Liver (tissue), 9 donors: ENCODE data around the gene GINS2. TPM values are rescaled to one million over a fixed set of nuclear protein-coding genes. Genes with fewer than 3 reads are reported as not detected.

ENCODE experiments used
- DNase-seq: peaks from one replicate; pipeline ENCODE4 v3.0.0-alpha.2; 2017; ENCODE audit warnings: low spot score
- H3K27ac ChIP-seq, 2 donors: one replicate each; pipeline ENCODE4 v1.7.0; 2013; ENCODE audit warnings: inconsistent platforms in 2 of 2, low read length in 2 of 2, control low read depth in 1 of 2, low read depth in 1 of 2, mild to moderate bottlenecking in 1 of 2
- H3K27me3 ChIP-seq, 4 donors: one replicate each; pipeline versions ENCODE4 v1.6.1 to v1.7.0; 2013; ENCODE audit warnings: low read length in 3 of 4, inconsistent platforms in 1 of 4, mild to moderate bottlenecking in 1 of 4, moderate library complexity in 1 of 4; ENCODE audit not compliant: control insufficient read depth in 4 of 4, insufficient read depth in 4 of 4
- H3K36me3 ChIP-seq, 4 donors: one replicate each; pipeline versions ENCODE4 v1.6.1 to v1.7.0; 2013; ENCODE audit warnings: low read length in 3 of 4, mild to moderate bottlenecking in 3 of 4, low read depth in 1 of 4, moderate library complexity in 1 of 4; ENCODE audit not compliant: control insufficient read depth in 4 of 4, insufficient read depth in 3 of 4
- H3K4me1 ChIP-seq, 4 donors: one replicate each; pipeline versions ENCODE4 v1.6.1 to v1.7.0; 2013; ENCODE audit warnings: low read length in 3 of 4, mild to moderate bottlenecking in 3 of 4, moderate library complexity in 1 of 4; ENCODE audit not compliant: control insufficient read depth in 4 of 4, insufficient read depth in 4 of 4
- H3K4me3 ChIP-seq, 3 donors: one replicate each; pipeline versions ENCODE4 v1.6.1 to v1.7.0; 2013; ENCODE audit warnings: low read length in 3 of 3, control low read depth in 1 of 3, low read depth in 1 of 3, mild to moderate bottlenecking in 1 of 3
- H3K9ac ChIP-seq, 2 donors: one replicate each; pipeline ENCODE4 v1.7.0; 2013; ENCODE audit warnings: low read length in 2 of 2, mild to moderate bottlenecking in 2 of 2, moderate library complexity in 2 of 2, control low read depth in 1 of 2, low read depth in 1 of 2
- H3K9me3 ChIP-seq, 4 donors: one replicate each; pipeline versions ENCODE4 v1.6.1 to v1.7.0; 2013; ENCODE audit warnings: low read length in 3 of 4; ENCODE audit not compliant: control insufficient read depth in 4 of 4
- ATF3 ChIP-seq: IDR thresholded peaks from 2 replicates; pipeline ENCODE4 v1.6.1; 2016; ENCODE audit warnings: antibody characterized with exemption
- CTCF ChIP-seq: fragments of 150-350 bp; IDR thresholded peaks from 2 replicates; pipeline ENCODE4 v1.5.1; 2017; ENCODE audit warnings: improper control_type of control experiment, low read depth, low read length; ENCODE audit not compliant: missing input control
- EGR1 ChIP-seq, 2 donors: IDR thresholded peaks; 2 replicates each; pipeline ENCODE4 v1.6.1; 2016 to 2018; ENCODE audit warnings: antibody characterized with exemption in 2 of 2, low read depth in 2 of 2
- FOXA1 ChIP-seq: IDR thresholded peaks from 2 replicates; pipeline ENCODE4 v1.6.1; 2016; ENCODE audit warnings: antibody characterized with exemption
- FOXA2 ChIP-seq: IDR thresholded peaks from 2 replicates; pipeline ENCODE4 v1.6.1; 2016; ENCODE audit warnings: antibody characterized with exemption
- GABPA ChIP-seq, 2 donors: IDR thresholded peaks in 1 of 2; conservative IDR thresholded peaks in 1 of 2; 2 replicates each; pipeline ENCODE4 v1.6.1; 2016; ENCODE audit warnings: antibody characterized with exemption in 2 of 2, mild to moderate bottlenecking in 1 of 2, moderate library complexity in 1 of 2
- HNF4A ChIP-seq, 2 donors: conservative IDR thresholded peaks; 2 replicates each; pipeline ENCODE4 v1.6.1; 2016; ENCODE audit warnings: antibody characterized with exemption in 2 of 2, mild to moderate bottlenecking in 2 of 2
- HNF4G ChIP-seq: IDR thresholded peaks from 2 replicates; pipeline ENCODE4 v1.6.1; 2016; ENCODE audit warnings: antibody characterized with exemption
- JUND ChIP-seq, 2 donors: IDR thresholded peaks; 2 replicates each; pipeline ENCODE4 v1.6.1; 2016; ENCODE audit warnings: antibody characterized with exemption in 2 of 2
- MAX ChIP-seq: IDR thresholded peaks from 2 replicates; pipeline ENCODE4 v1.6.1; 2016; ENCODE audit warnings: antibody characterized with exemption
- NR2F2 ChIP-seq: IDR thresholded peaks from 2 replicates; pipeline ENCODE4 v1.6.1; 2016; ENCODE audit warnings: antibody characterized with exemption
- RAD21 ChIP-seq, 2 donors: IDR thresholded peaks; 2 replicates each; pipeline ENCODE4 v1.6.1; 2016; ENCODE audit warnings: antibody characterized with exemption in 2 of 2, mild to moderate bottlenecking in 2 of 2
- REST ChIP-seq: IDR thresholded peaks from 2 replicates; pipeline ENCODE4 v1.6.1; 2016; ENCODE audit warnings: antibody characterized with exemption, mild to moderate bottlenecking
- RXRA ChIP-seq, 2 donors: IDR thresholded peaks; 2 replicates each; pipeline ENCODE4 v1.6.1; 2017 to 2018; ENCODE audit warnings: antibody characterized with exemption in 2 of 2, mild to moderate bottlenecking in 1 of 2
- SP1 ChIP-seq: IDR thresholded peaks from 2 replicates; pipeline ENCODE4 v1.6.1; 2018; ENCODE audit warnings: antibody characterized with exemption, mild to moderate bottlenecking
- TAF1 ChIP-seq: conservative IDR thresholded peaks from 2 replicates; pipeline ENCODE4 v1.6.1; 2016; ENCODE audit warnings: antibody characterized with exemption, mild to moderate bottlenecking
- YY1 ChIP-seq: IDR thresholded peaks from 2 replicates; pipeline ENCODE4 v1.6.1; 2016; ENCODE audit warnings: antibody characterized with exemption, mild to moderate bottlenecking
- WGBS: extraction: QIAGEN DNeasy Blood & Tissue Kit; methylation state at CpG from one replicate; pipeline ENCODE4 v1.1.7; 2013; 5-methylcytosine and 5-hydroxymethylcytosine counted together
- polyA plus RNA-seq, 2 donors: library from polyadenylated mRNA; stranded (reverse) in 1 of 2; unstranded in 1 of 2; fragments of 200-250 nt in 1 of 2; fragments of >200 nt in 1 of 2; fragmentation: Nextera tagmentation in 1 of 2; extraction: Ambion mirVana in 1 of 2; gene quantifications; one replicate each; pipeline versions ENCODE4 v1.2.1 to v1.2.3, GENCODE V29; 2013 to 2015
- total RNA-seq, 2 donors: library from RNA; depleted of rRNA; stranded (reverse); fragments of >200 nt; gene quantifications; one replicate each; pipeline ENCODE4 v1.2.3, GENCODE V29; 2014
- TF ChIP-seq, protein P1 (sequence below): IDR thresholded peaks from 2 replicates; pipeline ENCODE4 v1.6.1; 2016; ENCODE audit warnings: antibody characterized with exemption
- donor health status: healthy.
- donor health status: healthy.
- donor health status: healthy.
- donor health status: healthy.
- donor health status: healthy.

GINS2 gene
- total and polyA plus RNA-seq, 4 donors, result 0.17 to 9.3 (median 0.86) TPM

DNA sequence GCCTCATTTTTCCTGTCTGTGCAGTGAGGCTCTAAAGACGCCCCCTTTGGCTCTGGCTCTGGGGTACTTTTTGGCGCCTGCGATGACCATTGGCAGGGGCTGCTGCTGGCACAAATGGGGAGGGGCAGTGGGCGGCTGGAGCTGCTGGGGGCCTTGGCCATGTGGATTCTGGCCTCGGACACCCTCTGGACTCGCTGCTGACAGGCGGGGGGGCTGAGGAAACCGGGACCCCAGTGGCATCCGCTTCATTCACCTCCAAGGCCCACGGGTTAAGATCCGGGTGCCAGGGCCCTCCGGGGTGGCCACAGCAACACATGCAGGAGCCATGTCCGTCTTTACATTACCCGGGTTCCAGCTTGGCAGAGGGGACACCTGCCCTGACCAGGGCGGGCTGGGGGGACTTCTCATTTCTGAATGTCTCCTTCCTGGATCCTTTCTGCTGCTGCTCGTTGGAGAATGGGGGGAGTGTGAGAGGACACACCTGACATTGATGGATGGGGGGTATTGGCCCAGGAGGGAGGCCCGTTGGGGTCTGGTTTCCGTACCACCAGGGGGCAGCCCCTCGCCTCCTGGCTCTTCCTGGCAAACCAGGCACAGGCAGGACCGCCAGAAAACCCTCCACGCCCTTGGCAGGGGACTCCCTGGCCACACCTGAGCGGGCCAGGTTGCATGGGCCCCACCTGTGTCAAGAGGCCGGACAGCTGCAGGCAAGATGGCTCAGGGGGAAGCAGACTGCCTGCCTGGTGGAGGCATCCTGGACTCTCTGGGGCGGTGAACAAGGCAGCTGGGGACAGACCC is 53.8 kb downstream of the GINS2 start:
- Histone ChIP-seq H3K4me3 (no peak overlapping the region), H3K36me3 (peaks cover 0 to 4% (median 0%) of the 10 kb centered on the region in 4 donors), H3K27me3 (no peaks in the 10 kb centered on the region), H3K27ac (no peak overlapping the region), H3K4me1 (peaks cover 16 to 79% (median 54%) of the 10 kb centered on the region in 4 donors), H3K9ac (no peak overlapping the region), H3K9me3 (no peaks in the 10 kb centered on the region)
- TF ChIP-seq MAX, result no peak
- 90% methylated on average over 24 of the region's 24 CpGs for WGBS
- DNase-seq, result no peak

- Histone ChIP-seq H3K27me3 (no peaks in the 10 kb centered on the region), H3K27ac (no peak overlapping the region), H3K9ac (no peak overlapping the region), H3K4me1 (peaks cover 14 to 69% (median 46%) of the 10 kb centered on the region in 4 donors), H3K36me3 (peaks cover 0 to 4% (median 0%) of the 10 kb centered on the region in 4 donors), H3K9me3 (peaks cover 0 to 2% (median 0%) of the 10 kb centered on the region in 4 donors), H3K4me3 (no peak overlapping the region)
- 95% methylated on average over 35 of the region's 35 CpGs for WGBS
- no peak for DNase-seq
- TF ChIP-seq, protein P1, sequence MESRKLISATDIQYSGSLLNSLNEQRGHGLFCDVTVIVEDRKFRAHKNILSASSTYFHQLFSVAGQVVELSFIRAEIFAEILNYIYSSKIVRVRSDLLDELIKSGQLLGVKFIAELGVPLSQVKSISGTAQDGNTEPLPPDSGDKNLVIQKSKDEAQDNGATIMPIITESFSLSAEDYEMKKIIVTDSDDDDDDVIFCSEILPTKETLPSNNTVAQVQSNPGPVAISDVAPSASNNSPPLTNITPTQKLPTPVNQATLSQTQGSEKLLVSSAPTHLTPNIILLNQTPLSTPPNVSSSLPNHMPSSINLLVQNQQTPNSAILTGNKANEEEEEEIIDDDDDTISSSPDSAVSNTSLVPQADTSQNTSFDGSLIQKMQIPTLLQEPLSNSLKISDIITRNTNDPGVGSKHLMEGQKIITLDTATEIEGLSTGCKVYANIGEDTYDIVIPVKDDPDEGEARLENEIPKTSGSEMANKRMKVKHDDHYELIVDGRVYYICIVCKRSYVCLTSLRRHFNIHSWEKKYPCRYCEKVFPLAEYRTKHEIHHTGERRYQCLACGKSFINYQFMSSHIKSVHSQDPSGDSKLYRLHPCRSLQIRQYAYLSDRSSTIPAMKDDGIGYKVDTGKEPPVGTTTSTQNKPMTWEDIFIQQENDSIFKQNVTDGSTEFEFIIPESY, result no peak
- TF ChIP-seq FOXA2 (no peak), EGR1 (IDR thresholded peaks at IDR 0.05; ENCODE audit: low read depth in 2 of 2) (no peak), CTCF (no peak), FOXA1 (no peak), HNF4A (conservative IDR thresholded peaks at IDR 0.05) (no peak), YY1 (no peak), RAD21 (IDR thresholded peaks at IDR 0.05) (no peak), MAX (no peak), ATF3 (no peak), JUND (IDR thresholded peaks at IDR 0.05) (no peak), RXRA (IDR thresholded peaks at IDR 0.05) (no peak), NR2F2 (no peak), SP1 (no peak), GABPA (IDR thresholded peaks at IDR 0.05 in 1 of 2, conservative IDR thresholded peaks at IDR 0.05 in 1 of 2) (no peak), TAF1 (no peak), HNF4G (no peak), REST (no peak)
Observed at GRCh38 chr16:85633888-85634287, 54.9 kb downstream of the GINS2 start.
